Erythroblast (primary cell): ENCODE measurements around the gene H2AZ2.
"Not testable (repeated sequence)": the region's sequence is repeated elsewhere in the genome, so short reads cannot be mapped to it uniquely, and the experiment has no call there.

ENCODE experiments used
- GATA1 ChIP-seq: IDR thresholded peaks from 2 replicates; pipeline ENCODE4 v1.6.1; 2011; ENCODE audit warnings: low read depth, mild to moderate bottlenecking, control low read depth, low read length, moderate library complexity
- POLR2A ChIP-seq: IDR thresholded peaks from 2 replicates; pipeline ENCODE4 v1.6.1; 2011; ENCODE audit warnings: mild to moderate bottlenecking, low read length

- TF ChIP-seq POLR2A, GATA1: not testable (repeated sequence)
Measured at GRCh38 chr7:44803828-44804519, 43.9 kb downstream of the H2AZ2 start.
